ENCODE measurements around the gene LAMB2. TPM values are rescaled to one million over a fixed set of nuclear protein-coding genes. Genes with fewer than 3 reads are reported as not detected.
A peak's percentile ranks its signal among the peaks of the same experiment; 100 is the strongest.

Gene LAMB2
- total and polyA plus RNA-seq, 4 donors: 153 to 616 (median 311) TPM

- Histone ChIP-seq H3K27ac (ENCODE audit: low read depth in 1 of 2, low read length in 1 of 2) (peak overlapping the region; percentile 82 to 94), H3K27me3 (ENCODE audit: control insufficient read depth in 3 of 3, insufficient read depth in 3 of 3, low read length in 2 of 3) (no peaks in the 10 kb centered on the region), H3K4me3 (peak overlapping the region; percentile 80), H3K9me3 (ENCODE audit: control insufficient read depth in 4 of 4, insufficient read depth in 3 of 4, low read length in 3 of 4) (no peaks in the 10 kb centered on the region), H3K9ac (ENCODE audit: insufficient read depth in 1 of 2, low read length in 2 of 2) (peak overlapping the region; percentile 51 to 72), H3K4me1 (ENCODE audit: control insufficient read depth in 5 of 5, insufficient read depth in 5 of 5, low read length in 5 of 5) (peaks cover 7 to 40% (median 22%) of the 10 kb centered on the region in 5 donors), H3K36me3 (ENCODE audit: control insufficient read depth in 4 of 4, insufficient read depth in 4 of 4, low read length in 4 of 4) (peaks cover 0 to 22% (median 18%) of the 10 kb centered on the region in 4 donors)
- no peak for TF ChIP-seq CTCF (IDR thresholded peaks at IDR 0.05; ENCODE audit: control extremely low read depth, extremely low read depth)
- no peak for ATAC-seq (ENCODE audit: insufficient read depth, low FRiP score)
- no peak for DNase-seq
- 20 to 36% methylated on average over 7 of the region's 7 CpGs for WGBS, 2 donors
These were observed 39.1 kb upstream of the LAMB2 start for GRCh38 chr3:49171775-49172500.

GRCh38 chr3:49171119-49171774 is 38.4 kb upstream of the LAMB2 start, which contains the start of gene KLHDC8B:
KLHDC8B (plus strand) TSS chr3:49171598; CDS start chr3:49172770, 1,172 bp downstream.
- H3K4me1 ChIP-seq (ENCODE audit: control insufficient read depth in 5 of 5, insufficient read depth in 5 of 5, low read length in 5 of 5): peaks cover 7 to 43% (median 28%) of the 10 kb centered on the region in 5 donors
- 0 to 1% methylated on average over 52 to 57 of the region's 57 CpGs for WGBS, 2 donors
- peak within 1 kb of the TSS; percentile 80 for H3K4me3 ChIP-seq
- no peaks in the 10 kb centered on the region for H3K27me3 ChIP-seq (ENCODE audit: control insufficient read depth in 3 of 3, insufficient read depth in 3 of 3, low read length in 2 of 3)
- H3K9ac ChIP-seq (ENCODE audit: insufficient read depth in 1 of 2, low read length in 2 of 2): peak within 1 kb of the TSS; percentile 68 to 72
- ATAC-seq (ENCODE audit: insufficient read depth, low FRiP score) (peak; percentile 90), DNase-seq (peak; percentile 93 to 95 (median 94))
- H3K36me3 ChIP-seq (ENCODE audit: control insufficient read depth in 4 of 4, insufficient read depth in 4 of 4, low read length in 4 of 4): peaks cover 0 to 16% (median 15%) of the 10 kb centered on the region in 4 donors
- no peaks in the 10 kb centered on the region for H3K9me3 ChIP-seq (ENCODE audit: control insufficient read depth in 4 of 4, insufficient read depth in 3 of 4, low read length in 3 of 4)
- H3K27ac ChIP-seq (ENCODE audit: low read depth in 1 of 2, low read length in 1 of 2): peak within 1 kb of the TSS; percentile 82 to 94
- peak; percentile 75 for TF ChIP-seq CTCF (IDR thresholded peaks at IDR 0.05; ENCODE audit: control extremely low read depth, extremely low read depth)

- ATAC-seq (ENCODE audit: insufficient read depth, low FRiP score) (no peak), DNase-seq (no peak)
- Histone ChIP-seq H3K27ac (ENCODE audit: low read depth in 1 of 2, low read length in 1 of 2) (peak overlapping the region; percentile 82 to 94), H3K4me1 (ENCODE audit: control insufficient read depth in 5 of 5, insufficient read depth in 5 of 5, low read length in 5 of 5) (peaks cover 7 to 43% (median 29%) of the 10 kb centered on the region in 5 donors), H3K9ac (ENCODE audit: insufficient read depth in 1 of 2, low read length in 2 of 2) (peak overlapping the region; percentile 26 to 68), H3K27me3 (ENCODE audit: control insufficient read depth in 3 of 3, insufficient read depth in 3 of 3, low read length in 2 of 3) (no peaks in the 10 kb centered on the region), H3K36me3 (ENCODE audit: control insufficient read depth in 4 of 4, insufficient read depth in 4 of 4, low read length in 4 of 4) (peaks cover 0 to 14% (median 10%) of the 10 kb centered on the region in 4 donors), H3K9me3 (ENCODE audit: control insufficient read depth in 4 of 4, insufficient read depth in 3 of 4, low read length in 3 of 4) (no peaks in the 10 kb centered on the region), H3K4me3 (no peak overlapping the region)
- no peak for TF ChIP-seq CTCF (IDR thresholded peaks at IDR 0.05; ENCODE audit: control extremely low read depth, extremely low read depth)
- 5 to 24% methylated on average over 1 of the region's 1 CpG for WGBS, 2 donors
These were observed 37.9 kb upstream of the LAMB2 start for GRCh38 chr3:49170744-49171118.
